NCI-H526 treated with DMSO at 0.1 percent for 48 hours (cell line): ENCODE measurements around the gene NEDD4L.
A peak's percentile ranks its signal among the peaks of the same experiment; 100 is the strongest.

Experiments
- DNase-seq: peaks from one replicate; lab custom pipeline; 2025; lab: John Stamatoyannopoulos, UW

NEDD4L gene

GRCh38 chr18:58183226-58183625 lies 139.2 kb downstream of the NEDD4L start:
- DNase-seq: no peak

- no peak for DNase-seq
These were observed 142.4 kb downstream of the NEDD4L start for GRCh38 chr18:58186258-58186948.

- no peak for DNase-seq
These were observed 143.6 kb downstream of the NEDD4L start for GRCh38 chr18:58187674-58188073.

DNA sequence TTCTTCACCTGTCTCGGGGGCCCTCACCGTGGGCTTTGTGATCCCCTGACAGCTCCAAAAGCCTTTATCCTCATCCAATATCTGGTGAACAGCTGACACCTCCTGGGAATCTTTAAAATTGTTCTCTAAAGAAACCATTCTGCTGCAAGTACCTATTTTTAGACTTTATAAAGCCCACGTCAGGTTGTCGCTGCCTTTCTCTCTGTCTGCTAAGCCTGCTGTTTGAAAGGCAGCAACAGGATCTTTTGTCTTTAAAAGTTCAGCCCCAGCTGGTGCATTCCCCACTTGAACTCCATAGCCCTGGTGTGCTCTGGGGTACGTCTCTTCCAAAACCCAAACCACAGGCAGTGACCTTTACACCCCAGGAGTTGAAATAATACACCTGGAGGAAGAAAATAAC lies 145.0 kb downstream of the NEDD4L start:
- no peak for DNase-seq

DNA sequence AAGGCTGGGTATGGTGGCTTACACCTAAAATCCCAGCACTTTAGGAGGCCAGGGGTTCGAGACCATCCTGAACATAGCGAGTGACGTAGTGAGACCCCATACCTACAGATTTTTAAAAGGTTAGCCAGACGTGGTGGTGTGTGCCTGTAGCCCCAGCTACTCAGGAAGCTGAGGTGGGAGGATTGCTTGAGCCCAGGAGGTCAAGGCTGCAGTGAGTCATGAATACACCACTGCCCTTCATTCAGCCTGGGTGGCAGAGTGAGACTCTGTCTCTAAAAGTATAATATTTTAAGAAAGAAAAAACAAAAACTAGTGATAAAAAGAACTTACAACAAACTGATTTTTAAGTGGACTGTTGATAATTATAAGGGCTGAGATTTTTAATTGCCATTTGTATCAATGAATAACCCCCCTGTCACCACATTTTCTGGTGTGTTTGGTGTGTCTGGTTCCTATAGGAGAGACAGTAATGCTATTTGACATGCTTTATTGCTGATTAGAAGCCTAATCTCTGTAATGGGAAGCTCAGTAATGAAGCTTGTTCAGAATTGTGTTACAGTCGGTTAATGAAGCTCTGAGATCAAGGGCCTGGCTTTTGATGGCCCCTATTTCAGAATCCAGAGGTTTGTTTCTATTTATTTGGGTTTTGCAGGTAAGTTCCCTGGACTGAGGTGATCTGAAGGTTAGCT lies 147.0 kb downstream of the NEDD4L start:
- DNase-seq: no peak

DNA sequence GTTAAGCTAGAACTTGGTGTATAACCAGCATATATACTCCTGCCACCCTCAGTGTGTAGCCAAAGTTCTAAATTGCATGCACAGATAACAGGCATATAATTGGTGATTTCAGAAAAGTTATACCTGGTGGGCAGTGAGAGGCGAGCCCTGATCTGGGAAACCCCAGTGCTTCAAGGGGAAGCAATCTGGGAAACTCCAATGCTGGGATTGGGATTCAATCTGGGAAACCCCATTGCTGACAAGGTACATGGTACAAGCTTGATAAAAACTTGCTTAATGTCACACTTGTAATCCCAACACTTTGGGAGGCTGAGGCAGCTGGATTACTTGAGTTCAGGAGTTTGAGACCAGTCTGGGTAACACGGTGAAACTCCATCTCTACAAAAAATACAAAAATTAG lies 147.6 kb downstream of the NEDD4L start:
- DNase-seq: no peak

DNA sequence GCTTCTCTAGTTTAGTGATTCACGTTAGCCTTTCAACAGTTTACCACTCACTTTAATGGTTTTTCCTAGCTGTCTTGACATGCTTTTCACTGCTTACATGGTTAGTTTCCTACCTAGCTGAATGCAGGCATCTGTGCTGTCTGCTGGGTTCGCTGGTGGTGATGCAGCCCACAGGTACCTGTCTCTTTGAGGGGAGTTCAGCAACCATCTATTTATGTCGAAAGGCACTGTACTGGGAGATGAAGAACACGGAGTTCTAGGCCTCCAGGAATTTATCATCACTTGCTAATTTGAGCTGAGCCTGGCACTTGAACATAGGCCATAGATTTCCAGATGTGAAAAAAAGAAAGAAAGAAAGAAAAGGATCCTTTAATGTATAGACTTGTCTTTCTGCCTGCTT lies 148.5 kb downstream of the NEDD4L start:
- DNase-seq: no peak

DNA sequence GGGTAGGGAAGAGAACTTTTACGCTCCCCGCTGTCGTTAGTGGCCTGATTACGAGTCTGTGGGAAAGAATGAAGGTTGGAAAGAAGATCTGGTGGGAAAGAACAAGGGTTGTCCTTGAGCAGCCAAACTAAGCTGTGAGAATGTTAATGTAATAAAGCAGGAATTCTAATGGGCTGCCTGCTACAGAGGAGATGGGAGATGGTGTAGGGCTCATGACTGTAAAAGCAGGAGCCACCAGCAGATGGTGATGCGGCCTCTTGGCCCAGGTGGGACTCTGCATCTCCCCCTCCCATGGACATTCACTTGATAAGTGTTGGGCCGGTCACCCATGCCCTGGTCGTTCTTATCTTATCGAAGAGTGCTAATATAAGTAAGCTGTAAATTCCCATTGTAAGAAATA lies 150.0 kb downstream of the NEDD4L start:
- DNase-seq: peak; percentile 24

- DNase-seq: peak; percentile 81
These were observed 151.3 kb downstream of the NEDD4L start for GRCh38 chr18:58195278-58195765.

GRCh38 chr18:58196164-58196563 lies 152.1 kb downstream of the NEDD4L start:
- no peak for DNase-seq

- peak; percentile 49 for DNase-seq
These were observed 153.2 kb downstream of the NEDD4L start for GRCh38 chr18:58196881-58197872.

DNA sequence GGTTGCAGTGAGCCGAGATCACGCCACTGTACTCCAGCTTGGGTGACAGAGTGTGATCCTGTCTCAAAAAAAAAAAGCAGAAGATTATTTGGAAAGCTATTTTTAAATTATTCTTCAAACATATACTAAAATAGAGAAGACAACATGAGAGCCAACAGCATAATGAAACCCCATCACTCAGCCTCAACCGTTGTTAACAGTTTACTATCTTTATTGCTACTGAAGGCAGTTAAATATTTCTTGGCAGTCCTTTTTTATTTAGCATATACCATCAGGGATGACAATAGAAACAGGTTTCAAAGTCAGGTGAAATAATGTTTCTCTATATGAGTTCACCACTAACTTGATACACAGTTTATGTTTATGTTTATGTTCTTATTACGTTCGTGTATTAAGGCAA lies 157.2 kb downstream of the NEDD4L start:
- no peak for DNase-seq

DNA sequence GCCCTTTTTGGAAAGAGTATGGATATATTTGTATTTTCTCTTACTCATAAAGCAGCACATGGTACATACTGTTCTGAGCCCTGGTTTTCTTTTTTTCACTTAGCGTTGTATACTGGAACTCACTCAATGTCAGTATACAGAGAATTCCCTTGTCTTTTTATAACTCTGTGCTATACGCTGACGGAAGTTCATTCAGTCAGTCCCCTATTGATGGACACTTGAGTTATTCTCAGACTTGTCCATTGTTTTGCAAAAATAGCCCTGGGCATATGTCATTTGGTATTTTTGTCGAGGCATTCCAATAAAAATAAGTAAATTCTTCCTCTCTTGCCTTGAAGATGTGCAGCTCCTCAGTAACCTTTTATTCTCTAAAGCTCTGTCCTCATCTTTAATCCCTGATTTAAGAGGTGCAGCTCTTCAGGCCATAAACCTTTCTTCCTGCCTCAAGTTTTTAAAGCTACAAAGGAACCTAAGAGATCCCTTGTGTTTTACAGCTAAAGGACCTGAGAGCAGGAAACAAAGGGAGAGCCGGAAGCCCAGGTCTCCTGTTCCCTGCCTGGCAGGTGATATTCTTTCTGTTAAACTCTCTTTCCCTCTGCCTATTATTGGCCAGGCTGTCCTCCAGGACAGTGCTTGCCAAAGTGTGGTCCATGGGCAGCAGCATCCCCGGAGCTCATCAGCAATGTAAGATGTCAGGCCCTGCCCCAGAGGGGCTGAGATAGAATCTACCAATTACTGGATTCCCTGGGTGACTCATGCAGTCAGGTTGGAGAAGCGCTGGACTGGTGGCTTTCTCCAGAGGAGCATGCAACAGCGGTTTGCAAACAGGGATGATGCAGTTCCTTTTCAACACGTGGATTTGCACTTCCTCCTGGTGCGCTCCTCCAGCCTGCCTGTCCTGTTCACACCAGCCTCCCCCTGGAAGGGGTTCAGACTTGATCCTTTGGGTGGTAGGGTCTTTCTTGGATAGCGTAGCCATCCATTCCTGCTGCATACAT lies 158.0 kb downstream of the NEDD4L start:
- DNase-seq: no peak

DNA sequence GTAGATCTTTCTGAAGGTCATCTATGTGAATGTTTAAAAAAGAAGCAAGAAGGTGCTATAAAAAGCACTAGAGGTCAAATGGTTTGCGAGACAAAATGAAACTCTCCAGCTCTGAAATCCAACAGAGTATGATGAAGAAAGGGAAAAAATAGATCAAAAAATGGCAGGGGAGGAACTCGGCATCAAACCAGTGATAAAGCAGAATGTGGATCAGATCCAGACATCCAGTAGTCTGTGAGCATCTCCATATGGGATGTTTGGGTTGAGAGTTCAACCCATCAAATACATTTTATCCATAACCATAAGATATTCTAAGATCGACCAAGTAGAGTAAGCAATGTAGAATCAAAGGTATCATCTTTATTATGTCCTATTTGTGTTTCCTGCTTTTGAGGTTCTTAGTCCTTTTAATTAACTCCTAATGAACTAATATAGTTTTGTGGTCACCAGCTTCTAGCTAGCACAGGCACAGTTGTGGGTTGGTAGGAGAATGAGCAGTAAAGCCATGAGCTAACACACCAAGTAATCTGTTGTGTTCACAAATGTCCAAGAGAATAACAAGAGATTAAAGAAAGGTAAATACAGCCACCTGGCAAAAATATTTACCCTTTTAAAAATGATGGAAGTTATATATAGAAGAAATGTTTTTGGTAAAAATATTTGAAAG lies 160.9 kb downstream of the NEDD4L start:
- no peak for DNase-seq

- no peak for DNase-seq
These were observed 161.6 kb downstream of the NEDD4L start for GRCh38 chr18:58205443-58206160.

DNA sequence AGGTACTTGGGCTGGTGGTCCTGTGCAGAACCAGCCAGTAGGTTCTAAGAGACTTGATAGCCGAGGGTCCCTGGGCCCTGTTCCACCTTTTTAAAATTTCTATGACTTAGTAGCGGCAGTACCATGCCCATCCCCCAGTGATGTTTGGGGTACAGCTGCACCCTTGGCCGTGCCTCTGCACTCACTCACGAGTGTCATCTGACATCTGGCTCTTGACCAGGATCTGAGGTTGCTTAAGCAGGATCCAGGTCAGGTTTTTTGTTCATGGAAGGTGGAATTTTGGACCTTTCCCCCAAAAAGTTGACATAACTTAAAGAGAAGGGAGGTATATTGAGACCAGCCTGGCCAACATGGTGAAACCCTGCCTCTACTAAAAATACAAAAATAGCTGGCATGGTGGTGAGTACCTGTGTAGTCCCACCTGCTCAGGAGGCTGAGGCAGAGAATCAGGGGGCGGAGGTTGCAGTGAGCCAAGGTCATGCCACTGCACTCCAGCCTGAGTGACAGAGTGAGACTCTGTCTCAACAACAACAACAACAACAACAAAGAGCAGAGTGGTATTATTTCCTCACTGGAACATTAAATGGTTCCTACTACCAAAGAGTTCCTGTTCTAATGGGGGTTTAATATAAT lies 163.6 kb downstream of the NEDD4L start:
- no peak for DNase-seq

DNA sequence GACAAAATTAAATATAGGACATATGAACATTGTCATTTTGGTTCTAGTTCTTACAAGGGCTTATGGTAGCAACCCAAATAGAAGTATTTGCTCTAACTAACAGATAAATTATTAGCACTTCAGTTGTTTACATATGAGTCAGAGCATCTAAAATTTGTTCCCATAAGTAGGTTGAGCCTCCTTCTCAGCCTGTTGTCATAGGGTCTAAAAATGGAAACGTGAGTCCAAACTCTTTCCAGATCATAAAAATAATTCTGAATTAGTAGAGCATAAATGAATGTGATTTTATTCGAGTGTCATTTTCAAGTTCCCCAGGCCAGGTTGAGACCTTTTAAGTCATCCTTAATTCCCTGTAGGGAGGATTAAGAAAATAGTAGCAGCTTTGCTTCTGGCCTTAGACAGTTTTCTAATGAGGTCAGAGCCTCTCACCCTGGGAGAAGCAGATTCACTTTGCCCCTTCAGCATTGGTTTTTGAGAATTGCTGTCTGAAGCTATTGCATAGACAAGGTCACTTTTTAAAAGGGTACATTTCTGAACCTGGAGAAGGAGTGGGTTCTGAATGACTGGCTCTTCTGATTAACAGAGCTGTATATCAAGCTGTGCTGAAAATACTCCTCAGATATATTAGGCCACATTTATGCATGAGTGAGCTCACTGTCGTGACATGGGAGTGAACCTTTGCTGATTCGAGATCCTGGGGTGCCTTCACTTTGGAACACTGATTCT lies 164.3 kb downstream of the NEDD4L start:
- no peak for DNase-seq

GRCh38 chr18:58209326-58209725 lies 165.3 kb downstream of the NEDD4L start:
- no peak for DNase-seq

DNA sequence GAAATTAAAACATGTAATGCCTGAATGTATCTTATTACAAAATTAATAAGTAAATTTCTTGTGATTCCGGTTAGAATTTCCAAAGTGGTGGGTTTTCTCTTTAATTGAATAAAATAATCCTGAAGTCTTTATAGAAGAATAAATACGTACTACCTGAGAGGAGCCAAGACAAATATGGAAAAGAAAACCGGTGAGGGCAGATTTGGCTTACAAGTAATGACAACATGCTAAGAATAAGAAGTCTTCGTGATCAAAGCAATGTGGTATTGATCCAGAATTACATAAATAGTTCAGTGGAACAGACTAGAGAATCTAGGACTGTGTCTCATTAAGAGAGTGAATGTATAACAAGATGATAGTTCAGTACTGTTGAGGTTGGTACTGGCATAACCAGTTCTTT lies 167.5 kb downstream of the NEDD4L start:
- no peak for DNase-seq
